GM13976 (cell line): ENCODE data around the gene SLC25A53.
A peak's percentile ranks its signal among the peaks of the same experiment; 100 is the strongest.

Source experiments
- DNase-seq: peaks from one replicate; pipeline ENCODE4 v3.0.0; 2012; ENCODE audit warnings: low spot score
- CTCF ChIP-seq: IDR thresholded peaks from 2 replicates; pipeline ENCODE4 v1.5.1; 2012; ENCODE audit warnings: borderline replicate concordance, mild to moderate bottlenecking; ENCODE audit not compliant: insufficient read depth; ENCODE audit errors: extremely low read depth, missing control alignments, control extremely low read depth
- in situ Hi-C: fragments of 300-500 bp; cut with MboI; formaldehyde crosslinking; loops from one replicate; pipeline ENCODE4 v1.12.0; 2022; ENCODE audit warnings: low sequenced_read_pairs, mixed read lengths, inconsistent platforms; ENCODE audit not compliant: unreplicated experiment

SLC25A53 gene

GRCh38 chrX:104136241-104137019 lies 20.4 kb downstream of the SLC25A53 start:
- in situ Hi-C loops: no loop called here
- peak; percentile 52 for DNase-seq
- peak; percentile 68 for TF ChIP-seq CTCF

- no peak for DNase-seq
- no peak for TF ChIP-seq CTCF
- in situ Hi-C loops: no loop called here
Measured at GRCh38 chrX:104135677-104136076, 21.1 kb downstream of the SLC25A53 start.

GRCh38 chrX:104134583-104135261 lies 22.1 kb downstream of the SLC25A53 start:
- DNase-seq: no peak
- in situ Hi-C loops: no loop called here
- no peak for TF ChIP-seq CTCF

GRCh38 chrX:104130808-104131207 lies 26.0 kb downstream of the SLC25A53 start:
- no peak for TF ChIP-seq CTCF
- DNase-seq: no peak
- in situ Hi-C loops: no loop called here

- in situ Hi-C loops: no loop called here
Measured at GRCh38 chrX:104126856-104127255, 30.0 kb downstream of the SLC25A53 start.

GRCh38 chrX:104122829-104123228 lies 34.0 kb downstream of the SLC25A53 start:
- TF ChIP-seq CTCF: no peak
- in situ Hi-C loops: loop anchor here (25.0 kb wide), 2 partner anchors 111 to 286 kb away; partner anchors contain the start of genes H2BW1 and RAB9B
- DNase-seq: no peak

More at GRCh38 chrX:104126856-104127255, 30.0 kb downstream of the SLC25A53 start:
- DNase-seq: no peak
- no peak for TF ChIP-seq CTCF
